HEK293T (cell line): Measurements from ENCODE around the gene FBXO44.
"Not testable (repeated sequence)": the region's sequence is repeated elsewhere in the genome, so short reads cannot be mapped to it uniquely, and the experiment has no call there.

Source experiments
- CTCF ChIA-PET: fragments of 350-600 bp; formaldehyde crosslinking; extraction: SDS; loops from one replicate; lab custom pipeline; 2021; ENCODE audit warnings: antibody characterized with exemption, inconsistent platforms; lab: Yijun Ruan, JAX
- POLR2A ChIA-PET: fragments of 350-600 bp; formaldehyde crosslinking; extraction: SDS; loops from one replicate; lab custom pipeline; 2020; ENCODE audit warnings: antibody characterized with exemption, inconsistent platforms; lab: Yijun Ruan, JAX
- DNase-seq: peaks from one replicate; pipeline ENCODE4 v3.0.0; 2012; ENCODE audit warnings: mixed read lengths; ENCODE audit errors: extremely low spot score
- ARNT ChIP-seq: fragments of 450-650 bp; IDR thresholded peaks from 2 replicates; pipeline ENCODE4 v1.6.1; 2017; ENCODE audit warnings: mild to moderate bottlenecking
- BHLHE40 ChIP-seq: fragments of 450-650 bp; IDR thresholded peaks from 2 replicates; pipeline ENCODE4 v1.6.1; 2016; ENCODE audit warnings: mild to moderate bottlenecking, moderate library complexity, borderline replicate concordance
- CTBP1 ChIP-seq: fragments of 450-650 bp; IDR thresholded peaks from 2 replicates; pipeline ENCODE4 v1.6.1; 2016; ENCODE audit warnings: borderline replicate concordance
- ELF4 ChIP-seq: fragments of 450-650 bp; IDR thresholded peaks from 2 replicates; pipeline ENCODE4 v1.6.1; 2017; ENCODE audit warnings: antibody characterized with exemption
- FOXA1 ChIP-seq: fragments of 450-650 bp; IDR thresholded peaks from 2 replicates; pipeline ENCODE4 v1.6.1; 2016; ENCODE audit warnings: mild to moderate bottlenecking
- FOXK2 ChIP-seq: fragments of 450-650 bp; IDR thresholded peaks from 2 replicates; pipeline ENCODE4 v1.6.1; 2016; ENCODE audit warnings: mild to moderate bottlenecking
- FOXM1 ChIP-seq: fragments of 450-650 bp; IDR thresholded peaks from 2 replicates; pipeline ENCODE4 v1.6.1; 2017; ENCODE audit warnings: mild to moderate bottlenecking, borderline replicate concordance
- HDGF ChIP-seq: fragments of 450-650 bp; IDR thresholded peaks from 2 replicates; pipeline ENCODE4 v1.6.1; 2017; ENCODE audit warnings: antibody characterized with exemption, borderline replicate concordance
- L3MBTL2 ChIP-seq: fragments of 450-650 bp; conservative IDR thresholded peaks from 2 replicates; pipeline ENCODE4 v1.6.1; 2016; ENCODE audit warnings: mild to moderate bottlenecking
- LEF1 ChIP-seq: fragments of 450-650 bp; IDR thresholded peaks from 2 replicates; pipeline ENCODE4 v1.6.1; 2017; ENCODE audit warnings: mild to moderate bottlenecking, borderline replicate concordance
- NFRKB ChIP-seq: fragments of 450-650 bp; IDR thresholded peaks from 2 replicates; pipeline ENCODE4 v1.6.1; 2016; ENCODE audit warnings: mild to moderate bottlenecking, moderate library complexity
- PKNOX1 ChIP-seq: fragments of 450-650 bp; IDR thresholded peaks from 2 replicates; pipeline ENCODE4 v1.6.1; 2016
- SP1 ChIP-seq: fragments of 450-650 bp; IDR thresholded peaks from 2 replicates; pipeline ENCODE4 v1.6.1; 2017
- SUZ12 ChIP-seq: fragments of 450-650 bp; IDR thresholded peaks from 2 replicates; pipeline ENCODE4 v1.6.1; 2016; ENCODE audit warnings: mild to moderate bottlenecking
- TARDBP ChIP-seq: fragments of 450-650 bp; IDR thresholded peaks from 2 replicates; pipeline ENCODE4 v1.6.1; 2016
- ZNF384 ChIP-seq: fragments of 450-650 bp; IDR thresholded peaks from 2 replicates; pipeline ENCODE4 v1.6.1; 2016

FBXO44 gene, protein sequence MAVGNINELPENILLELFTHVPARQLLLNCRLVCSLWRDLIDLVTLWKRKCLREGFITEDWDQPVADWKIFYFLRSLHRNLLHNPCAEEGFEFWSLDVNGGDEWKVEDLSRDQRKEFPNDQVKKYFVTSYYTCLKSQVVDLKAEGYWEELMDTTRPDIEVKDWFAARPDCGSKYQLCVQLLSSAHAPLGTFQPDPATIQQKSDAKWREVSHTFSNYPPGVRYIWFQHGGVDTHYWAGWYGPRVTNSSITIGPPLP

GRCh38 chr1:11654137-11654938, at the start of gene FBXO44, which contains the start of gene FBXO2:
TSS of gene FBXO44 (plus strand) at chr1:11654877. CDS start at chr1:11655836, 959 bp downstream.
TSS of gene FBXO2 (minus strand) at chr1:11654429. CDS start at chr1:11654340, 89 bp downstream.
- peak; percentile 71 for DNase-seq
- TF ChIP-seq FOXK2: no peak
- TF ChIP-seq ELF4: no peak
- no peak for TF ChIP-seq TARDBP
- TF ChIP-seq ZNF384: no peak
- TF ChIP-seq FOXA1: no peak
- no peak for TF ChIP-seq ARNT
- no peak for TF ChIP-seq SP1
- no peak for TF ChIP-seq HDGF
- no peak for TF ChIP-seq LEF1
- no peak for TF ChIP-seq CTBP1
- no peak for TF ChIP-seq PKNOX1
- no peak for TF ChIP-seq SUZ12
- no peak for TF ChIP-seq BHLHE40
- TF ChIP-seq NFRKB: no peak
- TF ChIP-seq L3MBTL2: no peak
- no peak for TF ChIP-seq FOXM1
- ChIA-PET POLR2A (interaction anchor here (1.1 kb wide), 1 partner anchor 10 kb away, joined by 4 read pairs; the partner anchor contains the start of gene FBXO6), CTCF (interaction anchor here (1.8 kb wide), 1 partner anchor 65 kb away, joined by 6 read pairs; no protein-coding TSS in a partner anchor)

DNA sequence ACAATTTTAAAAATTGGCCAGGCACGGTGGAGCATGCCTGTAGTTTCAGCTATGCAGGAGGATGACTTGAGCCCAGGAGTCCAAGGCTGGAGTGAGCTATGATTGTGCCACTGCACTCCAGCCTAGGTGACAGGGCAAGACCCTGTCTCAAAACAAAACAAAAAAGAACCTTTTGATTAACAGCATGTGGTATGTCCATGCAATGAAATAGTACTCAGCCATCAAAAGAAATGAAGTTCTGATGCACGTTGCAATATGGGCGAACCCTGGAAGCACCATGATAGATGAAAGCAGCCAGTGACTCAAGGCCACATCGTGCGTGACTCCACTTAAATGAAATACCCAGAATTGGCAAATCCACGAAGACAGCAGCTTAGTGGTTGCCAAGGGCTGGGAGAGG, 47.9 kb upstream of the FBXO44 start:
- CTCF ChIA-PET: interaction anchor here (0.6 kb wide), 1 partner anchor 1086 kb away, joined by 3 read pairs; no protein-coding TSS in a partner anchor
- no peak for DNase-seq
- no peak for TF ChIP-seq HDGF
- TF ChIP-seq CTBP1: no peak
- TF ChIP-seq FOXK2: no peak
- TF ChIP-seq FOXA1: no peak
- TF ChIP-seq L3MBTL2: no peak
- POLR2A ChIA-PET: no interaction called here

DNA sequence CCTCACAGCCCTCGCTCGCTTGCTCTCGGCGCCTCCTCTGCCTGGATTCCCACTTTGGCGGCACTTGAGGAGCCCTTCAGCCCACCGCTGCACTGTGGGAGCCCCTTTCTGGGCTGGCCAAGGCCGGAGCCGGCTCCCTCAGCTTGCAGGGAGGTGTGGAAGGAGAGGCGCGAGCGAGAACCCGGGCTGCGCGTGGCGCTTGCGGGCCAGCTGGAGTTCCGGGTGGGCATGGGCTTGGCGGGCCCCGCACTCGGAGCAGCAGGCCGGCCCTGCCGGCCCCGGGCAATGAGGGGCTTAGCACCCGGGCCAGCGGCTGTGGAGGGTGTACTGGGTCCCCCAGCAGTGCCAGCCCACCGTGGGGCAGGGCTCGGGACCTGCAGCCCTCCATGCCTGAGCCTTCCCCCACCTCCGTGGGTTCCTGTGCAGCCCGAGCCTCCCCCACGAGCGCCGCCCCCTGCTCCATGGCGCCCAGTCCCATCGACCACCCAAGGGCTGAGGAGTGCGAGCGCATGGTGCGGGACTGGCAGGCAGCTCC, 46.0 kb upstream of the FBXO44 start:
- DNase-seq, CTCF ChIA-PET, POLR2A ChIA-PET: not testable (repeated sequence)

DNA sequence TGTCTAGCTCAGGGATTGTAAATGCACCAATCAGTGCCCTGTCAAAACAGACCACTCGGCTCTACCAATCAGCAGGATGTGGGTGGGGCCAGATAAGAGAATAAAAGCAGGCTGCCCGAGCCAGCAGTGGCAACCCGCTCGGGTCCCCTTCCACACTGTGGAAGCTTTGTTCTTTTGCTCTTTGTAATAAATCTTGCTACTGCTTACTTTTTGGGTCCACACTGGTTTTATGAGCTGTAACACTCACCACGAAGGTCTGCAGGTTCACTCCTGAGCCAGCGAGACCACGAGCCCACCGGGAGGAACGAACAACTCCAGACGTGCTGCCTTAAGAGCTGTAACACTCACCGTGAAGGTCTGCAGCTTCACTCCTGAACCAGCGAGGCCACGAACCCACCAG, 45.3 kb upstream of the FBXO44 start:
- CTCF ChIA-PET, POLR2A ChIA-PET, DNase-seq: not testable (repeated sequence)

GRCh38 chr1:11610629-11611180, 44.0 kb upstream of the FBXO44 start:
- CTCF ChIA-PET: no interaction called here
- no peak for DNase-seq
- TF ChIP-seq CTBP1: no peak
- POLR2A ChIA-PET: no interaction called here

DNA sequence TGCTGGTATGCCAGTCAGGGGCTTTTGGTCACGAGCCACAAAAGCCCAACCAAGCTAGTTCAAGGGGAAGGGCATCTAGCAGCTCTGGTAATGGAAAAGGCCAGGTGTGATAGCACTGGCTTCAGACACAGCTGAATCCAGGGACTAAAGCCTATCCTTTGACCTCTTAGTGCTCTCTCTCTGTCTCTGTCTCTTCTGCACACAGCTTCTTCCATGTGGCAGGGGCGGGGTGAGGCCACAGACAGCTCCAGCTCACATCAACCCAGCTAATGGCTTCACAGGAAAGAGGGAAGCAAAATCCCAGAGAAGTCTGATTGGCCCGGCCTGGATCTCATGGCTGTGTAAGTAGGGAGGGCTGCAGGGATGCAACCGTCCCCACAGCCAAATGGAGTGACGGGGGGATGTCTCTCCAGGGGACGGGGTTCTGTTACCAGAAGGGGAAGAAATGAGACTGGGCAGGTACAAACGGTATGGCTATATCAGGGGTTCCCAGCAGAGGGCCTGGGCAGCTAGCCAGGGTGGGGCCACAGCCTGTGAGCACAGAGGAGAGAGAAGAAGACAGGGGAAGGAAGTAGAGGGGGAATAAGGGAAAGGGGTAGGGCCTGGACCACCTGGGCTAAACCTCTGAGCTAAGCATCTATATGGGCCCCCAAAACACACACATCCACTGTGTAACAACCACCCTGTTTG, 42.9 kb upstream of the FBXO44 start:
- ChIA-PET CTCF (no interaction called here), POLR2A (interaction anchor here (0.6 kb wide), 1 partner anchor 18 kb away, joined by 3 read pairs; no protein-coding TSS in a partner anchor)
- no peak for DNase-seq
- TF ChIP-seq BHLHE40 (no peak), ZNF384 (no peak), LEF1 (no peak), FOXA1 (no peak), SP1 (no peak), ELF4 (no peak), TARDBP (no peak), CTBP1 (no peak), L3MBTL2 (no peak), FOXK2 (no peak), PKNOX1 (no peak), NFRKB (no peak), FOXM1 (no peak), SUZ12 (no peak), HDGF (no peak), ARNT (no peak)
